GM12864 (cell line): Measurements from ENCODE around the gene DNAJC24.

Source experiments
- DNase-seq: peaks from one replicate; pipeline ENCODE4 v3.0.0-alpha.2; 2011; ENCODE audit warnings: low read depth
- H3K4me3 ChIP-seq: 2 replicates; pipeline ENCODE4 v1.5.1; 2011; ENCODE audit warnings: mild to moderate bottlenecking, low read depth, low read length, control low read depth
- TF ChIP-seq, protein P1 (sequence below): IDR thresholded peaks from 2 replicates; pipeline ENCODE4 v1.5.1; 2011; ENCODE audit warnings: low read depth, mild to moderate bottlenecking, moderate library complexity, low read length, control low read depth, inconsistent platforms; ENCODE audit errors: missing control alignments

DNAJC24 gene

DNA sequence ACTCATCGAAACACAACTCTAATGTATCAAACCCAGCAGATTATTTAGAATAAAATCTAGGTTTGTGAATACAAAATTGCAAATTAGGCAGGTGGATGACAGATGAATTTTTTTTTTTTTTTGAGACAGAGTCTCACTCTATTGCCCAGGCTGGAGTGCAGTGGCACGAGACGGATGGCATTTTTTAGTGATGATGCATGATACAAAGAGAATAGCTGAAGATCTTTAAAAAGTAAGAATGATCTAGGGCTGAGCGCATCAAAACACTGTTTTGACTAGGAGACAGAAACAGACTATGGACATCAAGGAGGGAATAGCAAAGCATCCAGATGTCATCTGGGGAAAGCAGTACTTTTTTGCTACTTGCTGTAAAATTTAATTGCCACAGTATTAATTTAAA, 76.0 kb downstream of the DNAJC24 start:
- TF ChIP-seq, protein P1, sequence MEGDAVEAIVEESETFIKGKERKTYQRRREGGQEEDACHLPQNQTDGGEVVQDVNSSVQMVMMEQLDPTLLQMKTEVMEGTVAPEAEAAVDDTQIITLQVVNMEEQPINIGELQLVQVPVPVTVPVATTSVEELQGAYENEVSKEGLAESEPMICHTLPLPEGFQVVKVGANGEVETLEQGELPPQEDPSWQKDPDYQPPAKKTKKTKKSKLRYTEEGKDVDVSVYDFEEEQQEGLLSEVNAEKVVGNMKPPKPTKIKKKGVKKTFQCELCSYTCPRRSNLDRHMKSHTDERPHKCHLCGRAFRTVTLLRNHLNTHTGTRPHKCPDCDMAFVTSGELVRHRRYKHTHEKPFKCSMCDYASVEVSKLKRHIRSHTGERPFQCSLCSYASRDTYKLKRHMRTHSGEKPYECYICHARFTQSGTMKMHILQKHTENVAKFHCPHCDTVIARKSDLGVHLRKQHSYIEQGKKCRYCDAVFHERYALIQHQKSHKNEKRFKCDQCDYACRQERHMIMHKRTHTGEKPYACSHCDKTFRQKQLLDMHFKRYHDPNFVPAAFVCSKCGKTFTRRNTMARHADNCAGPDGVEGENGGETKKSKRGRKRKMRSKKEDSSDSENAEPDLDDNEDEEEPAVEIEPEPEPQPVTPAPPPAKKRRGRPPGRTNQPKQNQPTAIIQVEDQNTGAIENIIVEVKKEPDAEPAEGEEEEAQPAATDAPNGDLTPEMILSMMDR = no peak
- H3K4me3 ChIP-seq = no peak overlapping the region
- no peak for DNase-seq

DNA sequence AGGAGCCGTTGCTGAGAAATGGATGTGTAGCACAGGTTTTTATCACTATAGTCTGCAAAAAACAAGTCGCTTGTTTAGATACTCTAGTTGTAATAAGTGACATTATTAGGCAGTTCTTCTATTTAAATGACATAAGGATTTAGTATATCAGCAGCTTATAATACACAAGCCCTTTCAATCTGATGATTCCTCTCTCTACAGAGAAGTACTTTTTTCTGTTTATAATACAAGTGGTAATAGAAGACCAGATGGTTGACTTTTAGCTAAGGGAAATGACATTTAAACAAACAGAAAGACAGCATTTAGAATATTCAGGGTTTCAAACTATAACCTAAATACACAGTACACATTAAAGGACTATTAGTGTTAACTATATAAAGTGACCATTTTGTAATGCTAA, 79.4 kb downstream of the DNAJC24 start:
- no peak overlapping the region for H3K4me3 ChIP-seq
- no peak for DNase-seq
- TF ChIP-seq, protein P1 = no peak

DNA sequence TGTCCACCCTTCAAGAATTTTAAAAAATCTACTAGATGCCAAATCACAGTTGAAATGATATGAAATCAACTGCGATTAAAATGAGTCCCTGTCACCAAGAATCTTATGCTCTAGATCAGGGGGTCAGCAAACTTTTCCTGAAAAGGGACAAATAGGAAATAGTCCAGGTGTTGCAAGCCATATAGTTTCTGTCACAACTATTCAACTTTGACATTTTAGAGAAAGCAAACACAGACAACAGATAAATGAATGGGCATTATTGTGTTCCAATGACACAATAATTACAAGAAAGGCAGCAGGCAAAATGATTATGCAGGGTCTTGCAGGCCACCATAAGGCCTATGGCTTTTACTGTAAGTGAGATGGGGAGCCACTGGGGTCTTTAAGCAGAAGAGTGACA, 81.2 kb downstream of the DNAJC24 start:
- no peak for DNase-seq
- H3K4me3 ChIP-seq = no peak overlapping the region
- TF ChIP-seq, protein P1 = no peak

DNA sequence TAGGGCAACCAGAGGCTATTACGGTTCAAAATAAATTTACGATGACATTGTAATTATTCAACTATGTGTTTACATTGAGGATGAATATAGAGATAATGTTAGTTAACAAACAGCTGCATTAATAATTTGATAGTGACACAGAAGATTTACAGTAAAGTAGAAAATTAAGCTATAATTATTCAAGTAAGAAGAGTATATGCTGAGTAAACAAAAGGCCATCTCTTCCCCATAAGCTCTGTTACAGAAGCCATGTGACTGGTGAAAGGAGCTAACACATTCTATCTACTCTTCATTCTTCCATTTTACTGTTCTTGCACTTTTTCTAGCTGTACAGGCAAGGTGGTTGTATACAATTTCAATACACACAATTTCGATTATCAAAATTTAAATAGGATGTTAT, 85.5 kb downstream of the DNAJC24 start:
- H3K4me3 ChIP-seq = no peak overlapping the region
- TF ChIP-seq, protein P1 = no peak
- no peak for DNase-seq

DNA sequence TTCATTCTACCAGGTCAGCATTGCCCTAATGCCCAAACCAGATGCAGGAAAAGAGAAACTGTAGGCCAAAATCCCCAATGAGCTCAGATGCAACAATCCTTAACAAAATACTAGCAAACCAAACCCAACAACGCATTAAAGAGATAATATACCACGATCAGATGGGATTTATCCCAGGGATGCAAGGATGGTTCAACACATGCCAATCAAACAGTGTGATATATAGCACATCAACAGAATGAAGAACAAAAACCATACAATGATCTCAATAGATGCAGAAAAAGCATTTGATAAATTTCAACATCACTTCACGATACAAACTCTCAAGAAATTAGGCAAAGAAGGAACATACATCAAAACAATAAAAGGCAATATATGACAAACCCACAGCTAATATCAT, 94.8 kb downstream of the DNAJC24 start:
- H3K4me3 ChIP-seq = no peak overlapping the region
- DNase-seq = no peak
- TF ChIP-seq, protein P1 = no peak

DNA sequence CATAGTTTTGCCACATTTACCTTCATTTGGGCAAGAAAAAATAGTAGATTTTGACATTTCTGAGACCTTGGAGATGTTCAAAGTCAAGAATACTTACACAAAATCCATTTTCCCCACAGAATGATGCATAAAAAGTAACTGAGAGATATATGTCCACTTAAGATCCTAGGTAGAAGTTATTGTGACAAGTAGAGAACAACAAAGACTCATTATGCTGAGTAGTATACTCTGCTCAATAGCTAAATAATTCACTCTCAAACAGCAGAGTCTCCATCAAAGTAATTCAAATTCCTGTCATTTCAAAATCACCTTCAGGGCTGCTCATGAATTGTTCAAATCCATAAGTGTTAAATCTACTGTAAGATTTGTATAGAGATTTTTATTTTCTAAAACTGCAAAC, 104.4 kb downstream of the DNAJC24 start:
- H3K4me3 ChIP-seq = no peak overlapping the region
- no peak for DNase-seq
- TF ChIP-seq, protein P1 = no peak

DNA sequence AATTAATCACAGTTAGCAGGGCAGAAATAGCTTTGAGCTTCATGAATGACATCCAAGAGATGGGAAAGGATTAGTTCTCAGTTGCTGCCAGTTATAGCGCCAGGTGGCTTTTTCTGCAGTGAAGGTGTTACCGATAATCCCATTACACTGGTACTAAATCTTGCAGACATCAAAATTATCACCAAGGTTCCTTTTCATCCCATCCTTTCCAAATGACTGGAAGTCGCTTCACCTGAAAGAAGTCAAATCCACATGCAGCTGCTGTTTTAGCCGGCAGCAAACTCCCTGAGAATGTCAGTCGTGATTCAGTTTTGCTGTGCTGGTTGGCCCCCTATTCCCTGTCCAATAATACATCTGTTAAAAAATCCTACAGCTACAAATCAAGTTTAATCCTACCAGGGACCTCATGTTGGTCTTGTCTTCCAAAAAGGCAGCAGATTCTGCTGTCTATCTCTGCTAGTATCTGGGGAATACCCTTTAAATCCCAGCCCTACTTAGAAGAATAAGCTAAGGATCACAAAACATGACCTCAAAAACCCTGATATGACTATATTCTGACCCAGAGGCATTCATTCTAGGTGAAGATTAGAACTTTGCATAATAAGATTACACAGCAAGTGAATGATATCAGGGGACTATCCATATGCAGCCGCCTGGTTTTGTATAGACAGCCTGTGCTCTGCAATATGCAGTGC, 108.0 kb downstream of the DNAJC24 start:
- TF ChIP-seq, protein P1 = no peak
- no peak overlapping the region for H3K4me3 ChIP-seq

More for the DNA sequence above, 108.0 kb downstream of the DNAJC24 start:
- no peak for DNase-seq
